K562 (cell line): ENCODE results near the gene XAB2. TPM values are rescaled to one million over a fixed set of nuclear protein-coding genes. Genes with fewer than 3 reads are reported as not detected.

Source experiments
- ATAC-seq: fragments of 200-7000 bp; cut with Tn5 transposase; 3 replicates; pipeline ENCODE4 v1.9.1; 2020; ENCODE audit warnings: moderate library complexity
- BruUV-seq: library from RNA; stranded (reverse); fragments of 400-500 nt; replicated peaks from 2 replicates; lab custom pipeline; 2021; lab: Mats Ljungman, UMichigan
- CTCF ChIA-PET: fragments of 300-600 bp; formaldehyde crosslinking; extraction: SDS; loops from one replicate; lab custom pipeline; 2021; ENCODE audit warnings: low intra/inter-chr PET ratio; lab: Yijun Ruan, JAX
- POLR2A ChIA-PET: fragments of 300-600, 350-650 bp; sonication (Branson Sonifier 250); formaldehyde crosslinking; extraction: SDS; loops from one replicate; lab custom pipeline; 2021; ENCODE audit warnings: antibody characterized with exemption, inconsistent platforms; lab: Yijun Ruan, JAX
- DNase-seq, 4 experiments: peaks; one replicate each; pipeline versions ENCODE4 v3.0.0 to v3.0.0-alpha.2; 2011 to 2018; ENCODE audit warnings: low spot score in 3 of 4, mixed read lengths in 3 of 4; ENCODE audit errors: extremely low read depth in 1 of 4
- FAIRE-seq: peaks from 2 replicates; lab custom pipeline; 2011; peaks lifted over from hg19 to GRCh38; lab: Jason Lieb, UNC
- H2AFZ ChIP-seq: 2 replicates; pipeline ENCODE4 v1.6.0; 2011; ENCODE audit warnings: low read depth, low read length, control low read depth, inconsistent platforms
- H3K27ac ChIP-seq: fragments of 200-600 bp; 3 replicates; pipeline ENCODE4 v1.8.0; 2011; ENCODE audit warnings: low read depth, mild to moderate bottlenecking, control low read depth, inconsistent platforms, low read length, moderate library complexity, mixed read lengths; ENCODE audit errors: extremely low read depth
- H3K27me3 ChIP-seq, 2 experiments: fragments of 300-600 bp in 1 of 2; 2 replicates in 1 of 2; 3 replicates in 1 of 2; pipeline versions ENCODE4 v1.6.0 to v1.8.0; 2011; ENCODE audit warnings: inconsistent platforms in 2 of 2, low read length in 2 of 2, mild to moderate bottlenecking in 1 of 2, mixed read lengths in 1 of 2, moderate library complexity in 1 of 2; ENCODE audit not compliant: control insufficient read depth in 2 of 2, insufficient read depth in 2 of 2
- H3K36me3 ChIP-seq: fragments of 300-600 bp; 3 replicates; pipeline ENCODE4 v1.8.0; 2011; ENCODE audit warnings: mild to moderate bottlenecking, low read length, inconsistent platforms; ENCODE audit not compliant: control insufficient read depth, insufficient read depth
- H3K4me1 ChIP-seq, 2 experiments: fragments of 200-600 bp in 1 of 2; replicated peaks in 1 of 2; 2 replicates in 1 of 2; 3 replicates in 1 of 2; pipeline versions ENCODE4 v1.5.1 to v1.8.0; 2011; ENCODE audit warnings: inconsistent platforms in 2 of 2, low read length in 2 of 2, mild to moderate bottlenecking in 1 of 2, mixed read lengths in 1 of 2, moderate library complexity in 1 of 2; ENCODE audit not compliant: control insufficient read depth in 2 of 2, insufficient read depth in 2 of 2
- H3K4me2 ChIP-seq: 2 replicates; pipeline ENCODE4 v1.6.1; 2011; ENCODE audit warnings: low read length, control low read depth, inconsistent platforms, mixed read lengths; ENCODE audit not compliant: insufficient read depth
- H3K4me3 ChIP-seq: fragments of 200-600 bp; sonication (generic), shearing (Covaris generic); 2 replicates; pipeline ENCODE4 v1.5.1; 2016; ENCODE audit warnings: control low read depth, inconsistent platforms
- H3K79me2 ChIP-seq: fragments of 200-600 bp; 3 replicates; pipeline ENCODE4 v1.8.0; 2011; ENCODE audit warnings: low read length, inconsistent platforms; ENCODE audit not compliant: control insufficient read depth, insufficient read depth
- H3K9ac ChIP-seq, 2 experiments: 2 replicates each; pipeline versions ENCODE4 v1.6.0 to v1.6.1; 2011; ENCODE audit warnings: low read depth in 2 of 2, low read length in 2 of 2, control low read depth in 1 of 2, inconsistent platforms in 1 of 2, mild to moderate bottlenecking in 1 of 2, mixed read lengths in 1 of 2; ENCODE audit not compliant: insufficient read depth in 1 of 2
- H3K9me1 ChIP-seq: one replicate; pipeline ENCODE4 v1.6.0; 2011; ENCODE audit warnings: inconsistent platforms, mild to moderate bottlenecking, low read length, moderate library complexity; ENCODE audit not compliant: control insufficient read depth, insufficient read depth
- H3K9me3 ChIP-seq: replicated peaks from 2 replicates; pipeline ENCODE4 v1.5.1; 2011; ENCODE audit warnings: low read depth, low read length, inconsistent platforms; ENCODE audit not compliant: control insufficient read depth, insufficient read depth
- H4K20me1 ChIP-seq: replicated peaks from 2 replicates; pipeline ENCODE4 v1.6.1; 2011; ENCODE audit warnings: low read length, inconsistent platforms, mixed read lengths; ENCODE audit not compliant: control insufficient read depth, insufficient read depth
- CBFA2T2 ChIP-seq: fragments of 450-650 bp; conservative IDR thresholded peaks from 2 replicates; pipeline ENCODE4 v1.6.1; 2017; ENCODE audit warnings: mild to moderate bottlenecking
- CBX5 ChIP-seq: IDR thresholded peaks from 2 replicates; pipeline ENCODE4 v1.6.1; 2014; ENCODE audit warnings: low read depth, borderline replicate concordance
- HLTF ChIP-seq: fragments of 450-650 bp; IDR thresholded peaks from 2 replicates; pipeline ENCODE4 v1.6.1; 2016
- POLR2A ChIP-seq: fragments of 450-650 bp; conservative IDR thresholded peaks from 2 replicates; pipeline ENCODE4 v1.6.1; 2016
- POLR2B ChIP-seq: fragments of 450-650 bp; IDR thresholded peaks from 2 replicates; pipeline ENCODE4 v1.6.1; 2018; ENCODE audit warnings: low read depth; ENCODE audit not compliant: partially characterized antibody
- POLR2G ChIP-seq: fragments of 200-400 bp; formaldehyde crosslinking; IDR thresholded peaks from 2 replicates; pipeline ENCODE4 v1.6.1; 2017; ENCODE audit warnings: low read depth, mild to moderate bottlenecking, antibody characterized with exemption, low read length, moderate library complexity
- PTBP1 ChIP-seq: fragments of 200-400 bp; formaldehyde crosslinking; IDR thresholded peaks from 2 replicates; pipeline ENCODE4 v1.6.1; 2017; ENCODE audit warnings: low read depth, low read length
- RBFOX2 ChIP-seq: fragments of 200-400 bp; formaldehyde crosslinking; IDR thresholded peaks from 2 replicates; pipeline ENCODE4 v1.6.1; 2017; ENCODE audit warnings: low read depth, mild to moderate bottlenecking, low read length, moderate library complexity
- RBM22 ChIP-seq: fragments of 200-400 bp; formaldehyde crosslinking; IDR thresholded peaks from 2 replicates; pipeline ENCODE4 v1.6.1; 2018; ENCODE audit warnings: low read length, low read depth; ENCODE audit not compliant: poor library complexity, severe bottlenecking
- WGBS: fragments of 100-300 bp; shearing (Covaris generic); methylation state at CpG from one replicate; pipeline ENCODE4 v1.1.6; 2016; ENCODE audit warnings: low coverage, mixed read lengths; ENCODE audit not compliant: insufficient coverage; ENCODE audit errors: missing lambda C conversion rate; 5-methylcytosine and 5-hydroxymethylcytosine counted together
- in situ Hi-C: fragments of 300-500 bp; cut with MboI; formaldehyde crosslinking; loops from 4 replicates; pipeline ENCODE4 v1.15.0; 2018; ENCODE audit warnings: inconsistent platforms, mixed read lengths
- intact Hi-C: fragments of 100-400 bp; cut with micrococcal nuclease; formaldehyde crosslinking; loops from 2 replicates; pipeline ENCODE4 v1.14.2; 2022
- polyA plus RNA-seq, 8 experiments: library from polyadenylated mRNA; depleted of rRNA in 4 of 8; stranded (reverse) in 5 of 8; unstranded in 3 of 8; fragments of >200 nt; fragmentation: Nextera tagmentation in 2 of 8; fragmentation: Illumina TruSeq in 1 of 8; extraction: Ambion mirVana in 2 of 8; extraction: Trizol in 1 of 8; gene quantifications; 2 replicates each; pipeline versions ENCODE4 v1.2.1 to v1.2.3, GENCODE V29; 2011 to 2014; ENCODE audit warnings: inconsistent platforms in 1 of 8, missing spikeins in 1 of 8
- total RNA-seq, 7 experiments: library from RNA; depleted of rRNA in 6 of 7; stranded (reverse); fragments of >200 nt in 6 of 7; fragmentation: Illumina TruSeq in 2 of 7; extraction: Trizol in 2 of 7; gene quantifications; 2 replicates each; pipeline versions ENCODE4 v1.2.1 to v1.2.3, GENCODE V29; 2011 to 2021; ENCODE audit warnings: low replicate concordance in 1 of 7

XAB2 gene
- total and polyA plus RNA-seq, 9 of the 15 experiments (the other 6 are each of a cell fraction or from before 2014, with no cell fraction given), result 0.21 to 58.3 (median 20.0) TPM

DNA sequence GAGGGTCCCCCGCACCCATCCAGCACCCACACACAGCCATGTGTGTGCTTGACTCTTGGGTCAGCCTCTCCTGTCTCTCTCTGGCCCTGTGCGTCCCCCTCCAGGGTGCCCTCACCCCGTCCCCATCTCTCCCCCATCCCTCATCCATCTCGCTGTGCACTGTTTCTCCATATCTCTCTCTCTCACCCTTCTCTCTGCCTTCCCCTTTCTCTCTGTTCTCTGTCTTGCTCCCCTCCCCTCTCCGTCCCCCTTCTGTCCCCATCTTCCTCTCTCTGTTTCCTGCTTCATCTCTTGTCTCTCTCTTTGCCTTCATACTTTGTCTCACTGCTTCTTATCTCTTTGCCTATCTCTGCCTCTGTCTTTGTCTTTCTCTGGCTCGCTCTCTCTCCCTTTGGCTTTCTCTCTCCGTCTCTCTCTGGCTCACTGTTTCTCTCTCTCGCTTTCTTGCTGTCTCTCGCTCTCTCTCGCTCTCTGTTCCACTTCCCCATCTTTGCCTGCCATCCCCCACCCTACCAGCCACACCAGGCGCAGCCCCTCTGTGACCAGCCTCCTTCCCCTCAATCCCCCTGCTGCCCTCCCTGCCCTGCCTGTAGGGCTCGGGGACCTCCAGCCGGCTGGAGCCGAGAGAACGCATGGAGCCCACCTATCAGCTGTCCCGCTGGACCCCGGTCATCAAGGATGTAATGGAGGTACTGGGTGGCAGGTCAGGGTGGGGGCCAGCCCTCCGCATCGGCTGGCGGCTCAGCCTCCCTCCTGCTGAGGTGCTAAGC lies 16.5 kb upstream of the XAB2 start:
- no peak for FAIRE-seq
- intact Hi-C loops, result no loop called here
- BruUV-seq, result no TSS peak
- Histone ChIP-seq H3K27me3 (no peaks in the 10 kb centered on the region), H3K9ac (peak overlapping the region in 1 of 2 experiments; percentile 45; a peak in 1 of 4 replicates), H3K9me1 (no peaks in the 10 kb centered on the region), H3K4me2 (no peak overlapping the region), H3K4me1 (peaks cover 0 to 59% of the 10 kb centered on the region in 2 experiments; a peak in 4 of 5 replicates), H2AFZ (no peak overlapping the region), H3K27ac (no peak overlapping the region; the same call in 2 of the 3 replicates), H3K9me3 (no peaks in the 10 kb centered on the region), H3K4me3 (no peak overlapping the region), H3K36me3 (peaks cover 50% of the 10 kb centered on the region; the same call in 2 of the 3 replicates), H3K79me2 (no peaks in the 10 kb centered on the region; the same call in 2 of the 3 replicates), H4K20me1 (peaks cover 7% of the 10 kb centered on the region)
- no peak for ATAC-seq
- POLR2A ChIA-PET, result no interaction called here
- TF ChIP-seq CBFA2T2, result no peak
- TF ChIP-seq HLTF, result no peak
- TF ChIP-seq RBFOX2, result peak; percentile 59
- peak; percentile 29 for TF ChIP-seq RBM22
- TF ChIP-seq CBX5, result no peak
- peak; percentile 63 for TF ChIP-seq POLR2G
- TF ChIP-seq PTBP1, result peak; percentile 85
- peak; percentile 21 for TF ChIP-seq POLR2B
- 0 out of 2 replicates have a peak, but pooled peaks have one; percentile 21 for TF ChIP-seq POLR2A
- WGBS, result 94% methylated on average over 12 of the region's 20 CpGs
- in situ Hi-C loops, result no loop called here
- CTCF ChIA-PET, result no interaction called here
- no peak for DNase-seq
